HEK293 (cell line): ENCODE results near the gene PLCG2.

Source experiments
- CTCF ChIP-seq: fragments of 450-650 bp; formaldehyde crosslinking; IDR thresholded peaks from 2 replicates; pipeline ENCODE4 v1.5.1; 2016; ENCODE audit warnings: missing biosample characterization, missing genetic modification characterization
- REST ChIP-seq: fragments of 450-650 bp; formaldehyde crosslinking; IDR thresholded peaks from 2 replicates; pipeline ENCODE4 v1.5.1; 2016; ENCODE audit warnings: missing biosample characterization, missing genetic modification characterization
- ZNF133 ChIP-seq: fragments of 450-650 bp; formaldehyde crosslinking; IDR thresholded peaks from 2 replicates; pipeline ENCODE4 v1.5.1; 2016; ENCODE audit warnings: missing biosample characterization, missing genetic modification characterization
- TF ChIP-seq, protein P1 (sequence below): fragments of 450-650 bp; formaldehyde crosslinking; IDR thresholded peaks from 2 replicates; pipeline ENCODE4 v1.5.1; 2017; ENCODE audit warnings: missing biosample characterization, missing genetic modification characterization
- TF ChIP-seq, protein P2 (sequence below): fragments of 450-650 bp; formaldehyde crosslinking; IDR thresholded peaks from 2 replicates; pipeline ENCODE4 v1.5.1; 2017; ENCODE audit warnings: missing biosample characterization, missing genetic modification characterization

DNA sequence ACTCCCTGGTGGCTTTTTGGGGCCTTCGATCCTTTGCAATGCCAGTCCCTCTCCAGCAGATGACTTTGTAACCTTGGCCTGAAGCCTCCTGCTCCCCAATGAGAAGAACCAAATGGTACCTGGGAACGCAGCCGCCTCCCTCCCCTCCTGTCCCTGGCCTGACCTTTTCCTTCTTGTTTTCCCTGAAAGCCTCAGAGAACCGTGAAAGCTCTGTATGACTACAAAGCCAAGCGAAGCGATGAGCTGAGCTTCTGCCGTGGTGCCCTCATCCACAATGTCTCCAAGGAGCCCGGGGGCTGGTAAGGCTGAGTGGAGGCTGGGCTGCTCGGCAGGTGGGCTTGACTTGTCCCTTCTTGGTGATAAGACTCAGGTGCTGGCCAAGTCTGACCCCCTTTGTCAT is 144.2 kb downstream of the PLCG2 start:
- TF ChIP-seq CTCF (tag by site-specific recombination) (no peak), ZNF133 (tag by site-specific recombination) (no peak), REST (tag by site-specific recombination) (no peak)
- TF ChIP-seq, protein P1, sequence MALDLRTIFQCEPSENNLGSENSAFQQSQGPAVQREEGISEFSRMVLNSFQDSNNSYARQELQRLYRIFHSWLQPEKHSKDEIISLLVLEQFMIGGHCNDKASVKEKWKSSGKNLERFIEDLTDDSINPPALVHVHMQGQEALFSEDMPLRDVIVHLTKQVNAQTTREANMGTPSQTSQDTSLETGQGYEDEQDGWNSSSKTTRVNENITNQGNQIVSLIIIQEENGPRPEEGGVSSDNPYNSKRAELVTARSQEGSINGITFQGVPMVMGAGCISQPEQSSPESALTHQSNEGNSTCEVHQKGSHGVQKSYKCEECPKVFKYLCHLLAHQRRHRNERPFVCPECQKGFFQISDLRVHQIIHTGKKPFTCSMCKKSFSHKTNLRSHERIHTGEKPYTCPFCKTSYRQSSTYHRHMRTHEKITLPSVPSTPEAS: no peak
- TF ChIP-seq, protein P2, sequence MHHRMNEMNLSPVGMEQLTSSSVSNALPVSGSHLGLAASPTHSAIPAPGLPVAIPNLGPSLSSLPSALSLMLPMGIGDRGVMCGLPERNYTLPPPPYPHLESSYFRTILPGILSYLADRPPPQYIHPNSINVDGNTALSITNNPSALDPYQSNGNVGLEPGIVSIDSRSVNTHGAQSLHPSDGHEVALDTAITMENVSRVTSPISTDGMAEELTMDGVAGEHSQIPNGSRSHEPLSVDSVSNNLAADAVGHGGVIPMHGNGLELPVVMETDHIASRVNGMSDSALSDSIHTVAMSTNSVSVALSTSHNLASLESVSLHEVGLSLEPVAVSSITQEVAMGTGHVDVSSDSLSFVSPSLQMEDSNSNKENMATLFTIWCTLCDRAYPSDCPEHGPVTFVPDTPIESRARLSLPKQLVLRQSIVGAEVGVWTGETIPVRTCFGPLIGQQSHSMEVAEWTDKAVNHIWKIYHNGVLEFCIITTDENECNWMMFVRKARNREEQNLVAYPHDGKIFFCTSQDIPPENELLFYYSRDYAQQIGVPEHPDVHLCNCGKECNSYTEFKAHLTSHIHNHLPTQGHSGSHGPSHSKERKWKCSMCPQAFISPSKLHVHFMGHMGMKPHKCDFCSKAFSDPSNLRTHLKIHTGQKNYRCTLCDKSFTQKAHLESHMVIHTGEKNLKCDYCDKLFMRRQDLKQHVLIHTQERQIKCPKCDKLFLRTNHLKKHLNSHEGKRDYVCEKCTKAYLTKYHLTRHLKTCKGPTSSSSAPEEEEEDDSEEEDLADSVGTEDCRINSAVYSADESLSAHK (tag by site-specific recombination): no peak
